ENCODE results near the gene MAPK11. TPM values are rescaled to one million over a fixed set of nuclear protein-coding genes. Genes with fewer than 3 reads are reported as not detected.

The MAPK11 gene
- total and polyA plus RNA-seq, 8 donors: 0.29 to 13.6 (median 8.9) TPM; not detected in 1

- Histone ChIP-seq H3K27ac (no peak overlapping the region), H3K36me3 (peaks cover 73 to 98% (median 95%) of the 10 kb centered on the region in 4 donors), H3K4me1 (peaks cover 5 to 26% (median 10%) of the 10 kb centered on the region in 4 donors), H3K9me3 (peaks cover 0 to 2% (median 0%) of the 10 kb centered on the region in 4 donors), H3K4me3 (no peak overlapping the region), H3K27me3 (no peaks in the 10 kb centered on the region)
- intact Hi-C loops (cut with DNase I; ENCODE audit: low total_unique reads): no loop called here
- TF ChIP-seq POLR2A (IDR thresholded peaks at IDR 0.05) (no peak), EP300 (IDR thresholded peaks at IDR 0.05) (no peak), CTCF (IDR thresholded peaks at IDR 0.05) (no peak), POLR2AphosphoS5 (IDR thresholded peaks at IDR 0.05) (no peak)
- whole genome bisulfite sequencing, 5 donors: 93 to 95% (median 94%) methylated on average over 50 to 57 of the region's 57 CpGs
- DNase-seq: no peak
Observed at GRCh38 chr22:50216684-50217520, 53.3 kb downstream of the MAPK11 start.

GRCh38 chr22:50216055-50216683 is 54.0 kb downstream of the MAPK11 start:
- H3K4me1 ChIP-seq: peaks cover 5 to 26% (median 10%) of the 10 kb centered on the region in 4 donors
- H3K36me3 ChIP-seq: peaks cover 74 to 98% (median 95%) of the 10 kb centered on the region in 4 donors
- TF ChIP-seq EP300 (IDR thresholded peaks at IDR 0.05): no peak
- no peak for TF ChIP-seq CTCF (IDR thresholded peaks at IDR 0.05)
- no peak for TF ChIP-seq POLR2A (IDR thresholded peaks at IDR 0.05)
- no peaks in the 10 kb centered on the region for H3K27me3 ChIP-seq
- DNase-seq: no peak
- peaks cover 0 to 2% (median 0%) of the 10 kb centered on the region in 4 donors for H3K9me3 ChIP-seq
- H3K27ac ChIP-seq: no peak overlapping the region
- intact Hi-C loops (cut with DNase I; ENCODE audit: low total_unique reads): no loop called here
- H3K4me3 ChIP-seq: no peak overlapping the region
- 77 to 91% (median 89%) methylated on average over 8 to 15 of the region's 15 CpGs for WGBS, 5 donors

GRCh38 chr22:50215297-50216054 is 54.7 kb downstream of the MAPK11 start:
- Histone ChIP-seq H3K9me3 (peaks cover 0 to 2% (median 0%) of the 10 kb centered on the region in 4 donors), H3K36me3 (peaks cover 74 to 98% (median 95%) of the 10 kb centered on the region in 4 donors), H3K27me3 (no peaks in the 10 kb centered on the region), H3K4me3 (no peak overlapping the region), H3K4me1 (peaks cover 5 to 26% (median 10%) of the 10 kb centered on the region in 4 donors), H3K27ac (no peak overlapping the region)
- DNase-seq: peak in 1 of 2 donors; percentile 28
- intact Hi-C loops (cut with DNase I; ENCODE audit: low total_unique reads): no loop called here
- TF ChIP-seq EP300 (IDR thresholded peaks at IDR 0.05) (no peak), POLR2A (IDR thresholded peaks at IDR 0.05) (no peak), CTCF (IDR thresholded peaks at IDR 0.05) (no peak), POLR2AphosphoS5 (IDR thresholded peaks at IDR 0.05) (no peak)
- 53 to 86% (median 64%) methylated on average over 13 to 17 of the region's 17 CpGs for WGBS, 5 donors

Other genes starting within 250 kb of the MAPK11 start
- gene TTLL8, start 212.1 kb downstream of the MAPK11 start, total RNA-seq: not detected
- not detected for gene TTLL8, start 212.1 kb downstream of the MAPK11 start, polyA plus RNA-seq
- gene MLC1, start 185.0 kb downstream of the MAPK11 start, total RNA-seq: not detected
- gene MLC1, start 185.0 kb downstream of the MAPK11 start, polyA plus RNA-seq: not detected
- gene MOV10L1, start 180.4 kb downstream of the MAPK11 start, total RNA-seq: 1 to 10 TPM in 2 of 5 donors, not detected in 3; 2.0 to 2.8 TPM
- under 1 TPM; 0.12 to 0.46 (median 0.40) TPM for gene MOV10L1, start 180.4 kb downstream of the MAPK11 start, polyA plus RNA-seq
- 1 to 10 TPM in 2 of 5 donors, under 1 TPM in 1, not detected in 2; 0.29 to 1.8 (median 1.6) TPM for gene PANX2, start 99.6 kb downstream of the MAPK11 start, total RNA-seq
- gene PANX2, start 99.6 kb downstream of the MAPK11 start, polyA plus RNA-seq: 1 to 10 TPM in 1 of 3 donors, under 1 TPM in 1, not detected in 1; 0.25 to 1.1 TPM
- 100 to 1,000 TPM in 2 of 5 donors, 10 to 100 TPM in 3; 13.2 to 245 (median 56.7) TPM for gene TRABD, start 84.5 kb downstream of the MAPK11 start, total RNA-seq
- 10 to 100 TPM; 41.4 to 46.4 (median 45.5) TPM for gene TRABD, start 84.5 kb downstream of the MAPK11 start, polyA plus RNA-seq
- 100 to 1,000 TPM in 1 of 5 donors, 10 to 100 TPM in 4; 10.1 to 185 (median 57.2) TPM for gene SELENOO, start 69.4 kb downstream of the MAPK11 start, total RNA-seq
- gene SELENOO, start 69.4 kb downstream of the MAPK11 start, polyA plus RNA-seq: 10 to 100 TPM; 30.9 to 37.5 (median 33.1) TPM
- gene TUBGCP6, start 25.4 kb downstream of the MAPK11 start, total RNA-seq: 100 to 1,000 TPM in 1 of 5 donors, 10 to 100 TPM in 4; 40.4 to 112 (median 91.5) TPM
- 10 to 100 TPM; 37.8 to 59.0 (median 38.8) TPM for gene TUBGCP6, start 25.4 kb downstream of the MAPK11 start, polyA plus RNA-seq
- gene HDAC10, start 19.1 kb downstream of the MAPK11 start, total RNA-seq: 100 to 1,000 TPM in 2 of 5 donors, 10 to 100 TPM in 3; 15.4 to 156 (median 74.1) TPM
- gene HDAC10, start 19.1 kb downstream of the MAPK11 start, polyA plus RNA-seq: 10 to 100 TPM; 24.7 to 41.4 (median 36.2) TPM
- gene MAPK12, start 8.7 kb downstream of the MAPK11 start, total RNA-seq: 10 to 100 TPM in 2 of 5 donors, 1 to 10 TPM in 3; 5.2 to 49.6 (median 9.3) TPM
- gene MAPK12, start 8.7 kb downstream of the MAPK11 start, polyA plus RNA-seq: 1 to 10 TPM; 4.7 to 9.3 (median 7.1) TPM
- gene PLXNB2, start 37.3 kb upstream of the MAPK11 start, total RNA-seq: 100 to 1,000 TPM; 105 to 648 (median 400) TPM
- 100 to 1,000 TPM in 2 of 3 donors, 10 to 100 TPM in 1; 50.3 to 197 (median 147) TPM for gene PLXNB2, start 37.3 kb upstream of the MAPK11 start, polyA plus RNA-seq
- gene DENND6B, start 56.6 kb upstream of the MAPK11 start, total RNA-seq: 10 to 100 TPM in 2 of 5 donors, 1 to 10 TPM in 3; 2.2 to 13.4 (median 2.5) TPM
- 1 to 10 TPM; 2.0 to 7.6 (median 5.5) TPM for gene DENND6B, start 56.6 kb upstream of the MAPK11 start, polyA plus RNA-seq
- gene PPP6R2, start 72.9 kb upstream of the MAPK11 start, total RNA-seq: 100 to 1,000 TPM in 3 of 5 donors, 10 to 100 TPM in 2; 54.9 to 243 (median 151) TPM
- 10 to 100 TPM; 24.4 to 36.5 (median 28.7) TPM for gene PPP6R2, start 72.9 kb upstream of the MAPK11 start, polyA plus RNA-seq
- gene SBF1, start 204.7 kb upstream of the MAPK11 start, total RNA-seq: 100 to 1,000 TPM in 1 of 5 donors, 10 to 100 TPM in 4; 34.9 to 122 (median 65.2) TPM
- gene SBF1, start 204.7 kb upstream of the MAPK11 start, polyA plus RNA-seq: 10 to 100 TPM in 2 of 3 donors, 1 to 10 TPM in 1; 9.6 to 42.3 (median 25.0) TPM
- 1 to 10 TPM in 1 of 5 donors, under 1 TPM in 1, not detected in 3; 0.37 to 1.3 TPM for gene ADM2, start 211.2 kb upstream of the MAPK11 start, total RNA-seq
- 1 to 10 TPM; 1.5 to 3.7 (median 1.6) TPM for gene ADM2, start 211.2 kb upstream of the MAPK11 start, polyA plus RNA-seq
- gene MIOX, start 216.5 kb upstream of the MAPK11 start, total RNA-seq: not detected
- gene MIOX, start 216.5 kb upstream of the MAPK11 start, polyA plus RNA-seq: under 1 TPM in 1 of 3 donors, not detected in 2; 0.40 TPM
- gene LMF2, start 237.3 kb upstream of the MAPK11 start, total RNA-seq: 100 to 1,000 TPM in 1 of 5 donors, 10 to 100 TPM in 4; 11.9 to 212 (median 58.5) TPM
- gene LMF2, start 237.3 kb upstream of the MAPK11 start, polyA plus RNA-seq: 10 to 100 TPM; 13.1 to 73.4 (median 25.6) TPM
- gene NCAPH2, start 237.8 kb upstream of the MAPK11 start, total RNA-seq: 10 to 100 TPM; 12.9 to 34.8 (median 23.2) TPM
- gene NCAPH2, start 237.8 kb upstream of the MAPK11 start, polyA plus RNA-seq: 10 to 100 TPM; 34.5 to 47.9 (median 38.4) TPM